NCI-H146 treated with DMSO at 0.1 percent for 48 hours (cell line): ENCODE results near the gene RNASE8.
A peak's percentile ranks its signal among the peaks of the same experiment; 100 is the strongest.

Experiments used
- DNase-seq: peaks from one replicate; lab custom pipeline; 2025; ENCODE audit not compliant: unreplicated experiment; lab: John Stamatoyannopoulos, UW

RNASE8 gene

DNA sequence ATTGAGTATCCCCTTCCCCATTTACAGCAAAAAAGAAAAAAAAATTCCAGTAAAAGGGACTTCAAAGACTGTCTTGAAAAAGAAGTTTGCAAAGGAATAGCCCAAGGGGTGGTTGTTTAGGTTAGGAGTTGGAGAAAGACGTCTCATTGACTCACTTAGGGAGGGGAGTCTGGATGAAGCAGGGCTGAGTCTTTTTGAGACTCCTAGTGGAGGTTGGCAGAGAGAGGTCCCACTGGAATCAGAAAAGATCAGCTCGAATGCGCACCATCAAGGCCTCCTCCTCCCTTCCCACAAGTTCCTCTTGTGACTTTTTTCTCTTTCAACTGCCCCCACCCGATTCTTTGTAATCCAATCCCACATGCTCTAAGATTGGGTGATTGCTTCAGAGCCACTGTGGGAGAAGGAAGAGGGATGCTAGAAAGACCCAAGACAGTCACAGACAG lies 14.4 kb downstream of the RNASE8 start:
- DNase-seq, result no peak

GRCh38 chr14:21072781-21073339 lies 15.2 kb downstream of the RNASE8 start:
- DNase-seq, result no peak

DNA sequence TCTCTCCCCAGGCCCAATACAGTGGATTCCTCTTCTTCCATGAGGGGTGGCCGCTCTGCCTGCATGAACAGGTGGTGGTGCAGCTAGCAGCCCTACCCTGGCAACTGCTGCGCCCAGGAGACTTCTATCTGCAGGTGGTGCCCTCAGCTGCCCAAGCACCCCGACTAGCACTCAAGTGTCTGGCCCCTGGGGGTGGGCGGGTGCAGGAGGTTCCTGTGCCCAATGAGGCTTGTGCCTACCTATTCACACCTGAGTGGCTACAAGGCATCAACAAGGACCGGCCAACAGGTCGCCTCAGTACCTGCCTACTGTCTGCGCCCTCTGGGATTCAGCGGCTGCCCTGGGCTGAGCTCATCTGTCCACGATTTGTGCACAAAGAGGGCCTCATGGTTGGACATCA lies 16.3 kb downstream of the RNASE8 start:
- no peak for DNase-seq

DNA sequence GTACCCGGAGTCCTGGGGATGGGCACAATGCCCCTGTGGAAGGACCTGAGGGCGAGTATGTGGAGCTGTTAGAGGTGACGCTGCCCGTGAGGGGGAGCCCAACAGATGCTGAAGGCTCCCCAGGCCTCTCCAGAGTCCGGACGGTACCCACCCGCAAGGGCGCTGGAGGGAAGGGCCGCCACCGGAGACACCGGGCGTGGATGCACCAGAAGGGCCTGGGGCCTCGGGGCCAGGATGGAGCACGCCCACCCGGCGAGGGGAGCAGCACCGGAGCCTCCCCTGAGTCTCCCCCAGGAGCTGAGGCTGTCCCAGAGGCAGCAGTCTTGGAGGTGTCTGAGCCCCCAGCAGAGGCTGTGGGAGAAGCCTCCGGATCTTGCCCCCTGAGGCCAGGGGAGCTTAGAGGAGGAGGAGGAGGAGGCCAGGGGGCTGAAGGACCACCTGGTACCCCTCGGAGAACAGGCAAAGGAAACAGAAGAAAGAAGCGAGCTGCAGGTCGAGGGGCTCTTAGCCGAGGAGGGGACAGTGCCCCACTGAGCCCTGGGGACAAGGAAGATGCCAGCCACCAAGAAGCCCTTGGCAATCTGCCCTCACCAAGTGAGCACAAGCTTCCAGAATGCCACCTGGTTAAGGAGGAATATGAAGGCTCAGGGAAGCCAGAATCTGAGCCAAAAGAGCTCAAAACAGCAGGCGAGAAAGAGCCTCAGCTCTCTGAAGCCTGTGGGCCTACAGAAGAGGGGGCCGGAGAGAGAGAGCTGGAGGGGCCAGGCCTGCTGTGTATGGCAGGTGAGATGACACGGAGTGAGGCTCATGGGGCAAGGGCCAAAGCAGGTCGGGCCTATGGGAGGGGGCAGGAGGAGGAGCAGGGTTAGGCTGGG lies 17.0 kb downstream of the RNASE8 start:
- DNase-seq, result no peak

GRCh38 chr14:21075719-21076437 lies 18.3 kb downstream of the RNASE8 start:
- DNase-seq, result no peak

DNA sequence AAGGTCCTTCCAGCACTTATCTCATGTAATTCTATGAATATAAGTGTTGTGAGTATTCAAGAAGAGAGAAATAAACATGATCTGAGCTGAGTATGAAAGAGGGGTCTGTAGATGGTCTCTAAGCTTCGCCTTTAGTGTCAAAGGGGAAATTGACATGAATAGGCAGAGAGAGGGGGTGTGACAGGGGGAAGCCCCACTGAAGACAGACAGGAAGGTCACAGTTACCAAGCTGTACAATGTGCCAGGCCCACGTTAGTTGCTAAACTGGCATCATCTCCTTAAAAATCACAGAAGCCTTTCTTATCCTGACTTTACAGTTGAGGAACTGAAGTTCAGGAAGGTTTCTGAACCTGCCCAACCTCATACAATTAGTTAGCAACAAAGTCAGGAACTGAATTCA lies 20.1 kb downstream of the RNASE8 start:
- no peak for DNase-seq

DNA sequence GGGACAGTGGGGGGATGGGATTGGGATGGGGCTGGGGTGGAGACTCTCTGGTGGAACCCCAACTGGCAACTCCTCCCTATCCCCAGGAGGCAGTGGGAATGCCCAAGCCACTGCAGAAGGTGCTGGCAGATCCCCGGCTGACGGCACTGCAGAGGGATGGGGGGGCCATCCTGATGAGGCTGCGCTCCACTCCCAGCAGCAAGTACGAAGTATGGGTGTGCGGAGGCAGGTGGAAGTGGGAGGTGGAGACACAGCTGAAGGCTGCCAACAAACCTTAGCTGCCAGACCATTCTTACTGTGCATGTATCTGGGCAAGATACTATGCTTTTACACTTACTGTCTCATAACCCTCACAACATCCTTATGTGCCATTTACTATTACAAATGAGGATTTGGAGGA lies 20.7 kb downstream of the RNASE8 start:
- DNase-seq, result no peak

- no peak for DNase-seq
These were observed 21.1 kb downstream of the RNASE8 start for GRCh38 chr14:21078726-21079125.

- no peak for DNase-seq
These were observed 24.0 kb downstream of the RNASE8 start for GRCh38 chr14:21081521-21082142.

DNA sequence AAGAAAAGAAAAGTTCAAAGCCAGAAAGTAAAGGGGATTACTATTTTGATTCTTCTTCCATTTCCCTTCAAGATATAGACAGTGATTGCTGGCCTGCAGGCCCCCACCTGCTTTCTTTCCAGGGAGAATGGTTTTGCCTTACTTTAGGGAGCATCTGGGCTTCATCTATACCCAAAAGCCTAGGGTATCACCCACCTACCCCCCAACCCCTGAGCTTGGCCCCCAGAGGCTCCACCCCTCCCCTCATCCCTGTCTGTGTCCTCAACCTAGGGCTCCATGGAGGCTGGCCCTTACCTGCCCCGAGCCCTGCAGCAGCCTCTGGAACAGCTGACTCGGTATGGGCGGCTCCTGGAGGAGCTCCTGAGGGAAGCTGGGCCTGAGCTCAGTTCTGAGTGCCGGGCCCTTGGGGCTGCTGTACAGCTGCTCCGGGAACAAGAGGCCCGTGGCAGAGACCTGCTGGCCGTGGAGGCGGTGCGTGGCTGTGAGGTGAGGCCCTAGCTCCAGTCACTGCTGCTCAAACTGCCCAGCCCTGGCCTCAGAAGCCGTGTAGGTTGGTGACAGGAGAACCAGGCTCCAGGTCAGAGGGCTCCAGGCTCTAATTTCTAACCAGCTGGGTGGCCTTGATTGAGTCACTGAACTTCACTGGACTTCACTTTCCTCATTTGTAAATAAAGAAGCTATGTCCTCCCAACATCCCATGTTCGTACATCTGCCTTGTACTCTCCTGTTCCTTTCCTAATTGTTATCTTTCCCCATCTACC lies 26.1 kb downstream of the RNASE8 start:
- DNase-seq, result no peak

GRCh38 chr14:21084396-21084795 lies 26.8 kb downstream of the RNASE8 start:
- DNase-seq, result no peak

DNA sequence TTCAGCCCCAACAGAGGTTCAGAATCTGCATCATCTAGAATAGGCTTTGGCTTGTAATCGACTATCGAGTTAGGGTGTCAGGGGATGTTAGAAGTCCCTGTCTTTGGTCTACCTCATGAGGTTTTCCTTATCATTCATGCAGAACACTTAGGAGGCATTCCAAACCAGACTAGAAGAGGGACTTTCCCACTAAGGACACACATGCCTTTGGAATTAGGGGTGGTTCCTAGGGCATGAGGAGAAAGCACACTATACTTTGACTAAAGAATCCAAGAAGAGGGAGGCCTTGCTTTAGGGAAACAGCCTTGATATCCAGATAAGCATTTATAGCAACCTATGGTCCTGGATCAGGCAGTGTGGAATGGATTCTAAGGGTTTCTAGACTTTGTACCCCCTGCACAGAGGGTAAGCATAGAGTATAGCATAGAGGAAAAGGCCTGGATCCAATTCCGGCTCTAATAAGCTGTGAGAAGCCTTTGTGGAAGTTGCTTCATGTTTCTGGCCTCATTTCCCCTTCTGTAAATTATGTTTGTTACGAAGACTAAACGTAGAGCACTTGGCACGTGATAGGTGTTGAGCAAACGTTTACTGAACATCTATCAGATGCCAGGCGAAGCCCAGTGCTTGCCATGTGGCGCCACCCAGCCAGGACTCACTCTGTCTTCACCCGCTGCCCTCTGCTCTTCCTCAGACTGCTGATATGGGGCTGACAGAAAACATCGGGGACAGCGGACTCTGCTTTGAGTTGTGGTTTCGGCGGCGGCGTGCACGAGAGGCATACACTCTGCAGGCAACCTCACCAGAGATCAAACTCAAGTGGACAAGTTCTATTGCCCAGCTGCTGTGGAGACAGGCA lies 27.6 kb downstream of the RNASE8 start:
- DNase-seq, result no peak

DNA sequence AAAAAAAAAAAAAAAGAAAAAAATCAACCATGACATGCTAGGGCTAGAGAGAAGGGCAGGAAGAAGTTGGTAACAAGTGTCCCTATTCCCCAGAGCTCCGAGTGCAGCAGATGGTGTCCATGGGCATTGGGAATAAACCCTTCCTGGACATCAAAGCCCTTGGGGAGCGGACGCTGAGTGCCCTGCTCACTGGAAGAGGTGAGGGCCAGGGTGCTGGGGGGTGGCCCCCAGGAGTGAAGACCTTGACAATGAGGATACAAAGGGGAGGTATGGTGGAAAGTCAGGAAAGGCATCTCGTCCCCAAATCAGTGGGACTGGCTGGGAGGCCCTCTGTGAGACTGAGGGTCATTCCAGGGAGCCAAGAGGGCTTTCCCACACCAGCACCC lies 29.3 kb downstream of the RNASE8 start:
- no peak for DNase-seq

DNA sequence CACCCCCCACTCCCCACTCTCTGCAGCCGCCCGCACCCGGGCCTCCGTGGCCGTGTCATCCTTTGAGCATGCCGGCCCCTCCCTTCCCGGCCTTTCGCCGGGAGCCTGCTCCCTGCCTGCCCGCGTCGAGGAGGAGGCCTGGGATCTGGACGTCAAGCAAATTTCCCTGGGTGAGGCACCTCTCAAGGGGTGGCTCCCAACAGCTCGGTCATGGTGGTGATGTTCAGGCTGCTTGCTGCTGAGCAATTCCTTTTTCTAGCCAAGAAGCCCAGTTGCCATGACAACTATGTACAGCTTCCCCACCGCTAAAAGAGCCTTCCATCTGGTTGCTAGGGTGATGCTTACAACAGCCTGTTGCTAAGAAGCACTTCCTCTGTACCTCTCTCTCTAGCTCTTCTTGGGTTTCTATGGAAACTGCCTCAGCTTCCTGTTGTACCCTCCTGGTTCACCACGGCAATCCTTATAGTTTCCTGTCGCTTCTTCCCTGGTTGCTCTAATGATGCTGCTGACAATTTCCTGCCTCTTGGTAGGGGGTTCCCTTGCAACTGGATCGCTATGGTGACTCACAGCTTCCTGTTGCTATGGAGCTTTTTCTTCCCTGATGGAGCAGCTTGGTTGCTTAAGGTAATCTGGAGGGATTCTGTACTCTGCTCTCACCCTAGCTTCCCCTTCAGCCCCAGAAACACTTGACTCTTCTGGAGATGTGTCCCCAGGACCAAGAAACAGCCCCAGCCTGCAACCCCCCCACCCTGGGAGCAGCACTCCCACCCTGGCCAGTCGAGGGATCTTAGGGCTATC lies 29.9 kb downstream of the RNASE8 start:
- DNase-seq, result peak; percentile 41

- DNase-seq, result no peak
These were observed 31.1 kb downstream of the RNASE8 start for GRCh38 chr14:21088687-21089086.

- DNase-seq, result no peak
These were observed 31.6 kb downstream of the RNASE8 start for GRCh38 chr14:21089271-21089670.

- no peak for DNase-seq
These were observed 32.2 kb downstream of the RNASE8 start for GRCh38 chr14:21089877-21090193.

- no peak for DNase-seq
These were observed 32.7 kb downstream of the RNASE8 start for GRCh38 chr14:21090194-21090939.
